A549 treated with dexamethasone at 1 μM for 4 hours (cell line): ENCODE data around the gene NUDT11. TPM values are rescaled to one million over a fixed set of nuclear protein-coding genes. Genes with fewer than 3 reads are reported as not detected.

Experiments used
- total RNA-seq: library from RNA; stranded (reverse); fragments of 200-300 nt; extraction: Qiagen RNA extraction; gene quantifications from 5 replicates; pipeline ENCODE4 v1.2.3, GENCODE V29; 2022

The NUDT11 gene
- total RNA-seq = 2.6 to 3.2 TPM (median 3.0 TPM) in 5 replicates

DNA sequence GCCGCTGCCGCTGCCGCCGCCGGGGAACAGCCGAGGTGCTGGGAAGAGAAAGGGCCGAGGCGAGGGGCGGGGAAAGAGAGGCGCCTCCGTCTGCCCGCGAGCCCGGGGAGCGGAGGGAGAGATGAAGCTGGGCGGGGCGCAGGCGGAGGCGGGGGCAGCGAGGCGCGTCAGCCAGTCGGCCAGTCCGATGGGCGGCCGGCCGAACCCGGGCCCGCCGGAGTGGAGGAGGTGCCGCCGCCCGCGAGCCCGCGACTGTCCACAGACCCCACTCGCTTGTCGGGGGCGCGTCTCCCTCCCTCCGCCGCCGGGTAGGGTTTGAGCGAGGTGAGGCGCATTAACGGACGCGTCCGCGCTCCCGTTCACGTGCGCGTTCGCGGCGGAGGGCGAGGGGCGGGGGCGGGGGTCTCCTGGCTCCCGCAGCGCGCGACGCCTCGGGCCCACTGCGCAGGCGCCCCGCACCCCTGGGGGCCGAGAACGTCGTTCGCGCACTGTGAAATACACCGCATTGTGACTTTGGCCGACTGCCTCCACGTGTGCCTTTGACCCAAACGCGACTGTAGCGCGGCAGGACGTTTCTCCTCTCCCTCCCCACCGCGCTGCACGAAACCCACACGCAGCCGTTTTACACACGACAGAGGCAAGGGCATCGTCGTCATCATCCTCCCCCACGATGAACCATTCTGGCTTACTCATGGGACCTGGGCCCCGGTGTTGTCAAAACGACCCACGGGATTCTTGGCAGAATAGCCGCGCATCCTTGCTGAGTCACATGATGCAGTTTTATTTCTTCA lies at the start of gene NUDT11:
NUDT11 (minus strand) TSS at position 92 of the 791 bp plus-strand sequence. CDS start 148 bp downstream, outside the sequence.

Other genes with a start within 250 kb of the NUDT11 start
- gene NUDT10, start 163.8 kb downstream of the NUDT11 start, total RNA-seq = 1.1 to 1.7 TPM (median 1.3 TPM) in 5 replicates
- gene CENPVL3, start 122.3 kb upstream of the NUDT11 start, total RNA-seq = 0.11 to 0.20 TPM (median 0.14 TPM) in 5 replicates
- not detected in 5 replicates for gene CENPVL2, start 186.2 kb upstream of the NUDT11 start, total RNA-seq
- not detected in 5 replicates for gene CENPVL1, start 213.9 kb upstream of the NUDT11 start, total RNA-seq
- 8.5 to 10.0 TPM (median 9.7 TPM) in 5 replicates for gene GSPT2, start 246.8 kb upstream of the NUDT11 start, total RNA-seq